Stimulated activated CD8-positive, alpha-beta memory T cell treated with anti-CD3 and anti-CD28 coated beads, Interleukin-12 subunit alpha, Interleukin-12 subunit beta, amount 100 ng/mL, for 24 hours (primary cell): ENCODE results near the gene COTL1.

Experiments
- DNase-seq: peaks from one replicate; pipeline ENCODE4 v3.0.0-alpha.2; 2020; ENCODE audit errors: extremely low read depth

The COTL1 gene

GRCh38 chr16:84614623-84614967, 3.3 kb downstream of the COTL1 start:
- DNase-seq, result no peak

GRCh38 chr16:84614073-84614459, 3.8 kb downstream of the COTL1 start:
- DNase-seq, result no peak

DNA sequence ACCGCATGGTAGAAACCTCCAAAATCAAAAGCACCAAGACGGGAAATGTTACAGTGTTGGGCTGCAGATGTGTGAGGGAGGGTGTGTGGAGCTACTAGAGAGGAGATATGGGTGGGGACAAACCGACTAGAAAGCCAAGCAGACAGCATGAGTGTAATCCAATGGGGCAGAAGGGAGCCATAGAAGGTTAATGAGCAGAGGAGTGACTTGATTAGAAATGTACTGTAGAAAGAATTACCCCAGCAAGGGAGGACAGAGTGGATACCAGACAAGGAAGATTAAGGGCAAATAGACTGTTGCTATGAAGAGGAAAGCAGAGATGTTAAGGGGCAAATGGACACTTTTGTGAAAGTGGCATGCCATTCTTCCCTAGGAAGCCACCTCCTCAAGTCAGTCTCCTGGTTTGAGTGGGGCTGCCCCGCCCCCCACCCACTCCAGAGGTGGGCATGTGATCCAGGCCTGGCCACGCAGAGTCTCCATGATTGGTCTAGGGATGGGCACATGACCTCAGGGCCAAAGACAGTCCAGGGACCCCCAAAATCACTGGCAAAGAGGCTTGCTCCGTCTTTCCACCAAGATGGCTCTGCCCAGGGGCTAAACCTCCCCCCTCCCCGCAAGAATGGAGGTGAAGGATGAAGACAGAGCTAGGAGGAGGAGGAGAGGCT, 4.3 kb downstream of the COTL1 start:
- DNase-seq, result no peak

DNA sequence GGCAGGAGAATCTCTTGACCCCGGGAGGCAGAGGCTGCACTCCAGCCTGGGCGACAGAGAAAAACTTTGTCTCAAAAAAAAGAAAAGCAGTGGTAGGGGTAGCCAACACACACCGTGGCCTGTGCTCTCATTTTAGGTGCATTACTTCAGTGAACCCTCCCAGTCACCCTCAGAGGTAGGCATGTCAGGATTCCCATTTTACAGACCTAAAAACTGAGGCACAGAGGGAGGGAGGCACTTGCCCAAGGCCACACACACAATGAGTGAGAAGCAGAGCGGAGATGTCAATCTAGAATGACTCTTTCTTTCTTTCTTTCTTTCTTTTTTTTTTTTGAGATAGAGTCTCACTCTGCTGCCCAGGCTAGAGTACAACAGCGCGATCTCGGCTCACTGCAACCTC, 5.2 kb downstream of the COTL1 start:
- no peak for DNase-seq

GRCh38 chr16:84611041-84611440, 6.8 kb downstream of the COTL1 start:
- no peak for DNase-seq

DNA sequence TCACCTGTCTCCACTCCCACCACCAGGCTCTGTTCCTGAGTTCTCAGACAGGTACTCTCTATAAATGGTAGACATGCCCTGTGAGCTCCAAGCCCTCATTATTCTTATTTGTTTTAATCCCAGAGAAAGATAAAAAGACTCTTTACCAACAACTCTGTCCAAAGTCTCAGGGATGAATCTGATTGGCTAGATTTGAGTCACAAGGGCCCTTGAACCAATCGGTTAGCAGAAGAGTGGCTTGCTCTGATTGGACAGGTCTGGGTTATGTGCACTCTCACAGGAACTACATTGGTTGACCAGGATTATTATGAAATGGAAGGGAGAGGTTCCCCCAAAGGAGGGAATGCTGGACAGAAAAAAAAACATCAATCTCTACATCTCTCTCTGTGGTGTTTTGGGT, 7.5 kb downstream of the COTL1 start:
- DNase-seq, result no peak

- no peak for DNase-seq
These were observed 8.2 kb downstream of the COTL1 start for GRCh38 chr16:84609563-84610177.

DNA sequence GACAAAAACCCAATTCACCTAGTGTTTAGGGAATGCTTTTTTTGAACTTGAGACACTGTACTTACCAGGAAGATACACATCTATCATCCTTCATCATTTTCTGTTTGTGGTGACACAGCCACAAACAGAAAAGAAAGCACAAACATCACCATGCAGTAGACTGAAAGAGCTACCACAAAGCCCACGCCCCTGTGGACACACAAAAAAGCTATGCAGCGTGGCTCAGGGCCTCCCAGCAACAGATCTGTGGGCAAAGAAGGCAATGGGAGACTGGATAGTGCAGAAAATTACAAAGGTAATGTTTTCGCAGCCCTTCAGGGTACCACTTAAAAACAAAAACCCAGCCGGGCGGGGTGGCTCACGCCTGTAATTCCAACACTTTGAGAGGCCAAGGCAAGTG, 9.6 kb downstream of the COTL1 start:
- DNase-seq, result no peak

DNA sequence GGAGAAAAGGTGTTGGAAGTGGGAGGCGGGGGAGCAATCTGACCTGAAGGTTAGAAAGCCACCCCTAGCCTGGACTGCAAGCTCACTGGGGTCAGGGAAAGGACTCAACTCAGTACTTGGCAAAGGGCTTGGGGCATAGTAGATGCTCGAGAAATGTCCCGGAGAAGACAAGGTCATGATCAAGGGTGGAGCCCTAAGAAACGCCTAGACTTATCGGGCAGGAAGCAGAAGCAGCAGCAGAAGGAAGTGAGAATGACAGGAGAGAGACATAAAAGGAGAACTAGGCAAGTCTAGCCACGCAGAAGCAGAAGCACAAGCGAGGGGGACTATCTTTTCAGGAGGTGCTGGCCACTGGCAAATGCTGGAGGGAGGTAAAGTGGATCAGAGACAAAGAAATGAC, 10.2 kb downstream of the COTL1 start:
- DNase-seq, result no peak

GRCh38 chr16:84607061-84607460, 10.8 kb downstream of the COTL1 start:
- DNase-seq, result no peak

DNA sequence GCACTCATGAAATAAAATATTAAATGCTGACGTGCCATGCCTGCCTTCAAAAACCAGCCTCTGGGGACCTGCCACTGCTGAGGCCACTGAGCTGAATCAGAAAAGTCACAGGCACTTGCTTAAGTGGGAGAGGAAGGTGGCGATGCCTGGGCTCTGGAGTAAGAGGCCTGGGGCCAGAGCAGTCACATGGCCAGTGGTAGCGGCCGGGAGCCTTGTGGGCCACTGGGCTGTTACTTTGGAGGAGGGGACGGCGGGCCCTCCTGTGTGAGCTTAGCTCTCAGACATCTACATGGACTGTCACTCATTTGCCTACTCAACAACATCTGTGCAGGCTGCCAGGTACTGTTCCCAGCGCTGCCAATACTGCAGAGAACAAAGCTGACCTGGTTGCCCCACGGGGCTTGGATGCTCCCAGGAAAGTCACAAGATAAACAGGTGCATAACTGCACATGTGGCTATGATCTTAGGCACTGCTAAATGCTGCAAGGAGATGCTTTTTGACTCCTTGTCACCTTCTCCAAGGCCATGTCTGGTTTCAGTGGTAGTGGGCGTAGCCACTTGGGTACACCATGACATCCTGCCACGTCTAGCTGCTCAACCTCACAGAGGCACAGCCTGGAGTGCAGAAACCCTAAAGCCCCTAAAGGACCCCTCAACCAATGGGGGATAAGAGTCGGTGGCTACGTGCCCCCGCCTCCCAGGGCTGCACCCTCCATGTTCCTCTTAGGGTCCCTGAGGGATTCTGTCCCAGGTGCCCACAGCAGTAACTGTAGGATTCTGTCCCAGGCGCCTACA, 11.6 kb downstream of the COTL1 start:
- no peak for DNase-seq

DNA sequence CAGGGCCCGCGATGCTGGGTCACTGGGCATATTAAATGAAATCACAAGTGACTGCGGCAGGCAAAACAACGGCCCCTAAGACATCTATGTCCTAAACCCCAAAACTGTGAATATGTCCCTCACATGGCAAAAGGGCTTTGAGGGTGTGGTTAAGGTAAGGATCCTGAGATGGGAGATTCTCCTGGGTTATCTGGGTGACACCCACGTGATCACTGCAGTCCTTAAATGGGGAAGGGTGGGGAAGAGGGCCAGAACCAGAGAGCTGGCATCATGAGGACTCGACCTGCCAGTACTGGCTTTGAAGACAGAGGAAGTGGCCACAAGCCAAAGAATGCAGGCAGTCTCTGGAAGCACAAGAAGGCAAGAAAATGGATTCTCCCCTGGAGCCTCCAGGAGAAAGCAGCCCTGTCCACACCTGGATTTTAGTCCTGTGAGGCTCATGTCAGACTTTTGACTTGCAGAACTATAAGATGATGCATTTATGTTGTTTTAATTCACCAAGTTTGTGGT, 12.5 kb downstream of the COTL1 start:
- DNase-seq, result no peak

- no peak for DNase-seq
These were observed 13.3 kb downstream of the COTL1 start for GRCh38 chr16:84604477-84605013.

- DNase-seq, result no peak
These were observed 13.9 kb downstream of the COTL1 start for GRCh38 chr16:84603940-84604339.

DNA sequence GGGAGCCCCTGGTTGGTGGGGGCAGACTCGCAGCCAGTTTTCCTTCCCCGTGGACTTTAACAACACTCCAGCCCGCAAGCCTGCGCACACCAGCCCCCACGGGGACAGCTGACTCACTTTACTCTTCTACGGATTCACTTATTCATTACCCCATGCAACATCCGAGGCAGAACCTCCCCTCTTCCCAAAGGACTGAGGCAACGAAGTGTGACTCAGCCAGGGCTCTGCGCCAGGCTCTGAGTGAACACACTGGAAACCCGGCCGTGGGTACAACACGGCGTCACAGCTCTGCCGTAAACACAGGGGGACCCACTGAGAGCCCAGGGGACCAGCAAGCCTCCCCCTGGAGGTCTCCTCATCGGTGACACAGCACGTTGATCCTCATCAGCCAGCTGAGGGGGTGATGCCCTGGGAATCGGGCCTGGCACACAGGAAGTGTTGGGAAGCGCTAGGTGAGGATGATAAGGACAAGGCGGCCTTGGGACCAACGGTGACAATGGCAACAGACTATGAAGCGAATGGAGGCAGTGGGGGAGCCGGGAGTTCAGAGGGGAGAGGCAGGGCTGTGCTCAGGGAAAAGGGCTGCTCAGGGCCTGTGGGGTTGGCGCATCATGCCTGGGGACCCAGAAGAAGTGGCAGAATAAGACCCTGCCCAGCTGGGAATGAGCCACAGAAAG, 14.6 kb downstream of the COTL1 start:
- DNase-seq, result peak; percentile 32

- no peak for DNase-seq
These were observed 17.3 kb downstream of the COTL1 start for GRCh38 chr16:84600343-84601229.

DNA sequence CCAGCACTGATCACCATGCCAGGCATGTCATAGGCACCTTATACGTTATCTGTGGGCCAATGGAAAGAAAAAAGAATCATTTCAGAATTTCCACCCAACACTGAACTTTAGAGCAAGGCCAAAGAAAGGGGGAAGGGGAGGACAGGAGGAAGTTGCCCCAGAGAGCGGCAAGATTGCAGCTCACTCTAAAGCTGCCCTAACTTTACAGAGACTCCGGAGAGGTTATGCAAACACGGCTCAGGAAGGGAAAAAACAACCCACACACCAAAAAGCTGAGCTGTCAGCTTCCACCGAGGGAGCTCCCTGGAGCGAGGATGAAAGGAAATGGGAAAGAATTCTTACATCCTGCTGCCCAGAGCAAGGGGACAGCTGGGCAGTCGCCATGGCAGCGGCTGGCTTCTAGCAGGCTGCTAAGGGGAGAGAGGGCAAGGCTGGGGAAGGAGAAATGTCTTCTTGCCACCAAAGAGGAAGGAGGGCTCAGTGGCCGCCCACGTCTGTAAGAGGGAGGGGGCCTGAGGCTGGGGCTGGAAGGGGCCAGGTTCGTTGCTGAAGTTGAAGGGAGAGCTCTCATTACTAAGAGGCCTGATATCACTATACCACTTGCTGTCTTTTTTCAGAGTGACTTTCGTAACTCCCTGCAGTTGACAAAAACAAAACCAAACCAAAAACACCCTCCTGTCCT, 18.2 kb downstream of the COTL1 start:
- peak; percentile 44 for DNase-seq

- no peak for DNase-seq
These were observed 19.5 kb downstream of the COTL1 start for GRCh38 chr16:84598360-84598759.

DNA sequence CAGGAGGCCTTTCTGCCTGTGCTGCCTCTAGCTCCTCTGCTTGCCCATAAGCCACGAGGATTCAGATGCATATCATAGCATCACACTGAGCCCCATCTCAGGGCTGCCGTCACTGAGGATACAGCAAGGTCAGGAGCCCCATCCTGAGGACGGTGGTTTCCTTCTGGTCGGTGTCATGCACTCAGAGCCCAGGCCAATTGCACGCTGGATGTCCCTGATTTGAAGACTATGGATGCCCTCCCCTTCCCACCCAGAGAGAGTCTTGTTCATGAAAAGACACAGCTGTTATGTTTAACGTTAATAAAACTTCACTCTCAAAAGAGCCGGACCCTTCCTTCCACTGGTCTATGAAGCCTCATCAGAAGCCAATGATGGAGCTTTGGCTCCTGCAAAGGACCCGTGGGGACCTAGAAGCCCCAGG, 19.9 kb downstream of the COTL1 start:
- DNase-seq, result no peak

DNA sequence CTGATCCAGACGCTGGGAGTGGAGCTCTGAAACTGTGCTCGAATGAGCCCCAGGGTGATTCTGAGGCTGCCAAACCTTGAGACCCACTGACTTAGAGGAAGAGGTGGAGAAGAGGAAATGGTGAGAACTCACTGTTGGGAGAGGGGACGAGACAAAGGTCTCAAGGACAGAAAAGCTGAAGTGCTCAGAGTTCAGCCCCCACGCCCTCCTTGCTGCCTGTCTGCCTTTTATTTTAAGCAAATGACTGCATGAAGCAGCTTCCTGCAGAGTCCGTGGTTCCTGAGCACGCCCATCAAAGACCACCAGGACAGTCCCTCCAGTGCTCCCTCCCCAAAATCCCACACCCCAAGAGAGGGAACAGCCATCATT, 20.4 kb downstream of the COTL1 start:
- no peak for DNase-seq
